HG02943 (cell line): Measurements from ENCODE around the gene DNAJB5.
"Not testable (repeated sequence)": the region's sequence is repeated elsewhere in the genome, so short reads cannot be mapped to it uniquely, and the experiment has no call there.

ENCODE experiments used
- ATAC-seq: cut with Tn5 transposase; IDR thresholded peaks from one replicate; pipeline ENCODE4 v1.9.1; 2021; ENCODE audit warnings: mild to moderate bottlenecking, low read depth, moderate library complexity; ENCODE audit not compliant: unreplicated experiment

DNAJB5 gene

DNA sequence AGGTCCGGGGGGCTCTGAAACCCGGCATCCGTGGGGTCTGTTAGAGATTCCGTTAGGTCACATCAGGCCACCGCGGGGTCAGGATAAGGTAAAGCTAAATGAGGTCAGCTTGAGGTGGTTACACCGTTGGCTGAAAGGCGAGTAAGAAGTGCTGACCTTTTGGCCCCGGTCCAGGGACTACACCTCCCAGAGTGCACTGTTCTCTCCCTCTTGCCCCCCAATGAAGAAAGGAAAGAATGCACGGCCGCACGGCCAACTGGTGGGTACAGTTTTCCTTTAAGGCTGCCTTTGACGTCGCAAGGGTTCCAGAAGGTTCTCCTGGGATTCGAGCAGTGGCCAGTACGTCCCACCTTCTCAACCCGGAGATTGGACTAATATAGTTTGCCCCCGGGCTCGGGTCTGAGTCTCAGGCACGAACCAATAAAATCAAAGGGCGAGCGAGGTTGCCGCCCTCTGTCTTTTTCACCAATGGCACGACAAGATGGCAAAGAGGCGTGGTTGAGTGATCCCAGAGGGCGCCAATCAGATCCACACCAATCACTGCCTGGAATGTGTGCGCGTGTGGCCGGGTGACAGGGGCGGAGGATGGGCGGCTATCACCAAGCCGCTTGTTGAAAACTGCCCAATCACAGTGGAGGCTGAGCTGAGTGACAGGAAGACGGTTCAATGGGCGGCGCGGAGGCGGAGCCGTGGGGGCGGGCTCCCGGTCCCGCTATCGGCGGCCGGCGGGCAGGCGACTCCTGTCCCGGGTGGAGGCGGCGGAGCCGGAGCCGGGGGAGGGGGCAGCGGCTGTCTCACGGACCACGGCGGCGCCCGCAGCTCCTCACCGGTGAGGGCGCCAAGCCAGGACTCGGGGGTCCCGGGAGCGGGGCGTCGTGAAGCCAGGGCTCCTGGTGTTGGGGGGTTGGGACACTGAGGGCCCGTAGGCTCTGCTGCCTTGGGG, at the start of gene DNAJB5:
Gene DNAJB5 (plus strand): TSS at position 743 of the 943 bp plus-strand sequence. CDS start 886 bp downstream, outside the sequence.
- peak; percentile 90 for ATAC-seq

DNA sequence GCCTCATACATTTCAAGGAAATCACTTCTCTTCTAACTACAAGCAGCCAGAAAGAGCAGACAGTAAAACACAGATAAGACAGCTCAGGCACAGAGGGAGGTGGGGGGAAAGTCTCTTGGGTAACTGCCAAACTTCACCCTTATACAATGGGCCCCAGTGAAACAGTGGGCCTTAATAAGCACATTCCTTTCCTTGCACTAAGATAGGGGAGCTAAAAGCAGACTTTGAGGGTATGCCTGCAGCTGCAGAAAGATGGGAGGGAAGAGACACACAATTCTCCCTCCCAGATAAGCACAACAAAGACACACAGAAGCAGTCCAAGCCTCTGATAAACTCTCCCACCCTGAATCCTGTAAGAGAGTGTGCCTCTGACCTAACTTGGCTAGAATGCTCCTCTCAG, 49.6 kb upstream of the DNAJB5 start:
- ATAC-seq, result not testable (repeated sequence)

DNA sequence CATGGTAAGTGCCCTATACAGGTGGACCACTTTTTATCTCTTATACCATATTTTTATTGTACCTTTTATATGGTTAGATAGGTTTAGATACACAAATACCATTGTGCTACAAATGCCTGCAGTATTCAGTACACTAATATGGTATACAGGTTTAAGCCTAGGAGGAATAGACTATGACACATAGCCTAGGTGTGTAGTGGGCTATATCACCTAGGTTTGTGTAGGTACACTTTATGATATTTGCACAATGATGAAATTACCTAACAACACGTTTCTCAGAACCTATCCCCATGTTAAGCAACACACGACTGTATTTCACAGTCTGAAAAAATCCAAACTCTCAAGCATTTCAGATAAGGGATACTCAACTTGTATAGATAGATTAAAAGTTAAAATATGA, 41.1 kb upstream of the DNAJB5 start:
- no peak for ATAC-seq

DNA sequence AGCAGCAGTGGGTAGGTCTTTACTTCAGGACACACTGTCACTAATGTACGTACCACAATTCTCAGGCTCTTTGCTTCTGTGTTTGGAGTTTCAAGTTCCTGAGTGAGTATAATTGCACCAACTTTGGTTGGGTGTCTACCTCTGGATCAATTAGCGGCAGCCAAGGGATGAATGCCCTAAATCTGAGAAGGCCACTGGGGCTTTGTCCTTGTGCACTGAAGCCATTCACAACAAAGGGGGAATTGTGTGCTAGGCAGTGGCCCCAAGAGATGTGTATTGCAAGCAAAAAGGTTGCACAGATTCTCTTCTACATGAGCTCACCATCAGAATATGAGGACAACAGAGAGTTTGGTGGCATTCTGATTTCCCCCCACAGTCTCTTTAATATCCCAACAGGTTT, 35.3 kb upstream of the DNAJB5 start:
- no peak for ATAC-seq

DNA sequence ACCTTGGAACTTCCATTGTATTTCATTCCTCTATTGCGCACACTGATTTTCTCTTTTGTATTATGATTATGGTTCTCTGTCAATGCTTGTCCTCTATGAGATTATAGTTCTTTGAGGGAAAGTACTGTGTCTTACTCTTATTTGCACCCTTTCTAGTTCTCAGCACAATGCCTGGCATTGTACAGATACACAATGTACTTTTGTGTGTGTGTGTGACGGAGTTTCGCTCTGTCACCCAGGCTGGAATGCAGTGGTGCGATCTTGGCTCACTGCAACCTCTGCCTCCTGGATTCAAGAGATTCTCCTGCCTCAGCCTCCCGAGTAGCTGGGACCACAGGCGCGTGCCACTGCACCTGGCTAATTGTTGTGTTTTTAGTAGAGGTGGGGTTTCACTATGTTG, 33.5 kb upstream of the DNAJB5 start:
- not testable (repeated sequence) for ATAC-seq

DNA sequence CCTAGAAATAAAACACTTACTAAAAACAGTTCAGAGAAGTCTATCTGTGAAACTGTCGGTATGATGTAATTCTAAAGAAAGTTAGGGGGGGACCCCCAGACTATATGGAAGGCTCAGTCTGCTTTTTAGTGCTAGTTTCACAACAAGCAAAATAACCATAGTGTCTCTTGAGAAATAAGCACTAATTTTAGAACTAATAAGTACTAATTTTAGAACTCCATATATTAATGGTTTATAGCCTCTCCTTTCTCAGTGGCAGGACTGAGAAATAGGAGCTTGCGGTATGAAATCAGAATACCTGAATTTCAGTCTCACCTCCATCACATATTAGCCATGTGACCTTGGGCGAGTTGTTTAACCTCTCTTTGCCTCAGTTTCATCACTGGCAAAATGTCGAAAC, 32.9 kb upstream of the DNAJB5 start:
- ATAC-seq, result no peak

DNA sequence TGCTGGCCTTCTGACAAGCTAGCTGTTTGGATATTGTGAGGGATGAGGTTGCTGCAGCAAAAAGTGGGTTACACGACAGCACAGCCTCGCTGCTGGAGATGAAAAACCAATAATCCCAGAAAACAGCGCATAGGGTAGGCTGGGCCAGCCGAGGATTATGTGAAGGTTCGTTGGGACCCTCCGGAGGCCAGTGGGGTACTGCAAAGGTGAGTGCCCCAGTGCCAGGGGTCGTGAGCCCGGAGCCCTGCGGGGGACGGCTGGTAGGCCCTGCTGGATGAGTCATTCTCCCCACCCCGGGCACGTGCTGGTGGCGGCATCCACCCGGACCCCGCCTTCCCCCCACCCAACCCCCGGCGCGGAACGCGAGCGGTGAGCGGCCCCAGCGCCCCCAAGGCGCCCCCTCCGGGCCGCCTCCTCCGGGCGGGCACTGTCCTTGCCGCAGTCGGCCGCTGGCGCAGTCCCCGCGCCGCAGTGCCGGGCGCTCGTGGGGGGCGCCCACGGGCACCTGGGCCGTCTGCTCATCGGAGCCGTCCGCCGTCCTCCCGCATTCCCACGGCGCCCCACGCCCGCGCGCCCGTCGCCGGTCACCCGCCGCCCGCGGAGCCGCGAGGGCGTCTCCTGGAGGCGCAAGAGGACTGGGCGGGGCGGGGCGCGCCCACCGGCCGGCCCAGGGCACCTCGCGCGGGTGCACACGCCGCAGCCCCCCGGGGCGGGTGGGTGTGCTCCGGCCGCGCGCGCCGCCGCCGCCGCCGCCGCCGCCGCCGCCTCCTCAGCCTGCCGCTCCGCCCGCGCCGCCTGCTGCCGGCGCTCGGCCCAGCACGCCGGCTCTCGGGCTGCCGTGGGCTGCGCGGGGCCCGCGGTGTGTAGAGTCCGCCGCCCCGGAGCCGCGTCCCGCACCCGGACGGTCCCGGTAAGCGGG, 31.8 kb upstream of the DNAJB5 start, which contains the start of gene PHF24:
Gene PHF24 (plus strand): TSS at position 794 of the 919 bp plus-strand sequence. CDS start 13,014 bp downstream, outside the sequence.
- no peak for ATAC-seq

DNA sequence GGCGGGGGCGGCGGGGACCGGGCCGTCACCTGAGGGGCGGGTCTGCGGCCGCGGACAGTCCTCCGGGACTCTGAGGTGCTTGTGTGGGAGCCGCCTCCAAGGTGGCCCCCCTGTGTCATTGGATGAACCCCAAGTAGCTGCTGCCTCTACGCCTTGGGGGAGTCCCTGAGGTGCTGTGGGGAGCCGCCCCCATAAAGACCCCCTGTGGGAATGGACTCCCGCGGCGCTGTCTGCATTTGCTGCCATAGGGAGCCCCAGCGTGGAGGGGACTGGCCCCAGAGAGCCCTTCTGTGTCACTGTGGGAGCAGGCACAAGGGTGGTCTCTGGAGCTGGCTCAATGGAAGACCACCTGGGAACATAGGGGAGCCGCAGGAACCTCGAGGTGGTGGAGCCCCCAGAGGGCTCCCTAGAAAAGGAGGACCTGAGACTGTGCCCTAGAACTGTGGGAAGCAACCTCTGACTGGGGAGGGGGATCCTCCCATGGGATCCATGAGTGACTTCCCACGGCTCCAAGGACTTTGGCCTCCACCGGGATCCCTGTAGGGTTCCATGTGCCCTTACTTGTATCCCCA, 31.0 kb upstream of the DNAJB5 start:
- no peak for ATAC-seq

DNA sequence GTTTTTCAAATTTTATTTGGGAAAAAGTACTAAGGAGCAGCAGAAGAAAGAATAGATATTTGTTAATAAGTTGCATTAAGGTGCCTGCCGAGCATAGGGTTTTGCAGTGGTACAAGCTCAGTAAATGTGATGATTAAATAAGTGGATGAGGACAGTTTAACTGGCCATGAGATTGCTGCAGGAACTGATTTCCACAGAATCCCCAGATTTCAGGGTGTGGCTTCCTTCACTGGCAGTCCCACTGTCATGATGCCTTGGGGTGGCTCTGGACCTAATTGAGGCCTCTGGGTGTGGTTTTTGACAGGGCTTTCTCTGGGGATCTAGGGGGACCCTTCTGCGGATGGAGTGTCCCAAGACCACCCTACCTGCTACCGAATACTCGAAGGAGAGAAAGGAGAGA, 30.1 kb upstream of the DNAJB5 start:
- no peak for ATAC-seq

DNA sequence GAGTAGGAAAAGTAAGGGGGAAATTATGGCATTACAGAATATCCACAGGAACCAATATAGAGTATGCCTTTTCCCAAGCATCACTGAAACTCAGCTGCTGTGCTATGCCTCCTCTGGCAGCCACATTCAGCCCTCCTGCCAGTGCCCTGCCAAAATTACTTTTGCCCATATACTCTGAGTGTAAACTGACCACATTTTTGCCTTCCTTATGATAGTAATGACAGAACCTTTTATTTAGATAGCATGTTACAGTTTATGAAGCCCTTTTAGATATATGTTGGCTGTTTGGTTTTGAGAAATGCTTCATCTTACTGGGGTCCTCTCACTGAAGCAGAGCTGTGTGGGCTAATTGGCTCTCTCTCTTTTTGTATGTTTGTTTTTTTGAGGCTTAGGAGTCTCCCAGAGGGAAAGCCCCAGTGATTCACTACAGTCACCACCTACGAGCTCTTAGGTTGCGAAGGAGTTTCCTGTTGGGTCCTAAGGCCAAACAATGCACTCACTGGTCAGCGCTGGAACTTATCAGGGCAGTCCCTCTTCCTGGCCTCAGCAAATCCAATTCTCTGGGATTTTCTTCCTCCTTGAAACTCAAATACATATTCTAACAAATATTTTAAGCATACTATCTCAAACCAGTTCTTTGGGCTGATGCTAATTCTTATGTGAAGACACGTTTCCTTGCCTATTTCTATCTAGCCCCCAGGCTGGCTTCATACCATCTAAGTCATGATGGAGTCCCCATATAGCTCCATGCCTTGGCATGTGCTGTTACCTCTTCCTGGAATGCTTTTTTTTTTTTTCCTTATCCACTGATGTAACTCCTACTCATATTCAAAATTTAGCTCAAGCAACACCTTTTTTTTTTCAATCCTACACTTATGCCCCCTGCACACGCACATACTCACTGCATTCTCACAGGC, 27.7 kb upstream of the DNAJB5 start:
- no peak for ATAC-seq

DNA sequence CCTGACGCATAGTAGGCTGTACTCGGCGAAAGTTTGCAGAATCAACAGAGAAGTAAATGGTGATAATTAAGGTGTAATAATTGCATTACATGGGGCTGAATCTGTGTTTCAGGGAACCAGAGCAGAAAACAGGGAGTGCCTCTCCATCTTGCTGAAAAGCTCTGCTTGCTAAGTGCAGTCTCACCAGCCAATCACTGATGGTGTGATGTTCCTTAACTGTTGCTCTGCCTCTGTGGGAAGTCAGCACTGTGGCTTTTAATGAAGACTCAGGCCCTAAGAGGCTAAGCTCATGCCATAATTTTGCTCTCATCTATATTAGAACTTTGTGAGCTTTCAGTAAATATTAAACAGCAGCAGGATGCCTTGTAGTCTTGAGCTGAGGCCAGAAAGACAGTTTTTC, 27.0 kb upstream of the DNAJB5 start:
- no peak for ATAC-seq

DNA sequence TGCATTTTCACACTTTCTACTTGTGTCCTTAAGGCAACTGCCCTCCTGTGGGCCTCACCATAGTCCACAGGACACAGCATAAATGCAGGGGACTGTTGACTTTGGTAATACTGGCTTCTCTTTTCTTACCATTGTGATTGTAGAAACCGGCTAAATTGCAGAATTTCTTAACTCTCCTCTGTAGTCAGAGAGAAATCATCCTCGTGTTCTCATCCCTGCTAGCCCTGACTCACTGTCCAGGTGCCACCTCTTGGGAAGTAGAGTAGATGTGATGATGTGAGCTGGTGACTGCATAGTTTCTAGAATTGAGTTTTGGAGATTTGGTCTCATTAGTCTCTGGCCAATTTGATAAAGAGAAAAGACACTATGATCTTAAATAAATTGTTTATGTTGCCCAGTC, 26.0 kb upstream of the DNAJB5 start:
- no peak for ATAC-seq

DNA sequence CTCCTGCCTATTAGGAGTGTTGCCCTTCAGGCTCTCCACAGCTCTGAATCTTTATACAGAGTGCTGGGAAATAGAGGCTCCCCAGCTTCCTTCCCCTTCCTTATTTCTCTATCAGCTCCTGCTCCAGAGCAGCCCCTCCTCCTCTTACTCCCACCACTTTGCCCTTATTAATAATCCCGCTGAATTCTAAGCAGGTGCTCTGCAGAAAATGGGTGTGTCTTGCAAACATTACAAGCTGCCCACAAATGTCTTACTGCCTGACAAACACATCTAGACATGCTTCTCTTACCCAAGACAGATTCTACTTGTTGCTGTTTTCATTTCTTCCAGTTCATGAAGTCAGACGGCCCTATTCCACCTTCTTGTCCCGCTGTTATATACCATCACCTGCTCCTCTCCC, 25.1 kb upstream of the DNAJB5 start:
- no peak for ATAC-seq

DNA sequence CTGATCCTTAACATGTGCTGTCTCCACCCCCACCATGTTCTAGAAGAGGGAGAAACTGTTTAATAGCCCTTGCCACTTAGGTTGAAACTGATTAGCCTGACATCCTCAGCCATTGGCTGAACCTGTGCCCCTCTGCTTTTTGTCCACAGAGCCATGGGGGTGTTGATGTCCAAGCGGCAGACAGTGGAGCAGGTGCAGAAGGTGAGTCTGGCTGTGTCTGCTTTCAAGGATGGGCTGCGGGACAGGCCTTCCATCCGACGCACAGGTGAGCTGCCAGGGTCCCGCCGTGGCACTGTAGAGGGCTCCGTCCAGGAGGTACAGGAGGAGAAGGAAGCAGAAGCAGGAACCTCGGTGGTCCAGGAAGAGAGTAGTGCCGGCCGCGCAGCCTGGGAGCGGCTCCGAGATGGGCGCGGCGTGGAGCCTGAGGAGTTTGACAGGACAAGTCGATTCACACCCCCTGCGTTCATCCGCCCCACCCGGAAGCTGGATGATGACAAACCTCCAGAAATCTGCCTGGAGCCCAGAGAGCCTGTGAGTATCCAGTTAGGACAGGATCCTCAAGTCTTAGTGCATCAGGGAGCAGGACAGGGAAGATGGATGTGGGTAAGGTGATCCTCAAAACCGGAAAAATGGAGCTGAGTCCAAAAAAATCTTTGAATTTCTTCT, 18.3 kb upstream of the DNAJB5 start:
- ATAC-seq, result no peak

DNA sequence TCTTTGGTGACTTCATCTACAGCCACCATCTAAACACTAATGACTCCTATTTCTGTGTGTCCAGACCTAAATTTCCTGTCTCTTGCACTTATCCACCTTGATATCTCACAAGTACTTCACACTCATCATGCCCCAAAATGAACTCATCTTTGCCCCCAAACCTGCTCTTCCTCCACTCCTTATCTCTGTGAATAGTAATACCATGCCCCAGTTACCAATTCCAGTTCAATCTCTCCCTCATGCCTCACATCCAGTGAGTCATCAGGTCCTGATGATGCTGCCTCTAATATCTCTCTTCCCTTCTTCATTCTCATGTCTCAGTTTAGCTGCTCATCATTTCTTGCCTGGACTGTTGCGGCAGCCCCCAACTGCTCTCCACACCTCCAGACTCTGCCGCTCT, 14.9 kb upstream of the DNAJB5 start:
- no peak for ATAC-seq

DNA sequence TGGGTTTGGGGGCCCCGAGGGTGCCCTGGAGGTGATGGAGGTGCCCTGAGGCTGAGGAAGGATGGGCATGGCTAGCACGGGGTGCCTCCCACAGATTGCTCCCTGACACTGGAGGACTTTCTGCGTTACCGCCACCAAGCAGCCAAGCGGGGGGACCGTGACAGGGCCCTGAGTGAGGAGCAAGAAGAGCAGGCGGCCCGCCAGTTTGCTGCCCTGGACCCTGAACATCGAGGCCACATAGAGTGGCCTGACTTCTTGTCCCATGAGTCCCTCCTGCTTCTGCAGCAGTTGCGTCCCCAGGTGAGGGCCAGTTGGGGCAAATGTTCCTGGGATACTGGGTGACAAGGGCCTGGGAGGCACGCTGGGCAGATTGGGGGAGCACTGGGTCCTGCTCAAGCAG, 13.1 kb upstream of the DNAJB5 start:
- ATAC-seq, result no peak

DNA sequence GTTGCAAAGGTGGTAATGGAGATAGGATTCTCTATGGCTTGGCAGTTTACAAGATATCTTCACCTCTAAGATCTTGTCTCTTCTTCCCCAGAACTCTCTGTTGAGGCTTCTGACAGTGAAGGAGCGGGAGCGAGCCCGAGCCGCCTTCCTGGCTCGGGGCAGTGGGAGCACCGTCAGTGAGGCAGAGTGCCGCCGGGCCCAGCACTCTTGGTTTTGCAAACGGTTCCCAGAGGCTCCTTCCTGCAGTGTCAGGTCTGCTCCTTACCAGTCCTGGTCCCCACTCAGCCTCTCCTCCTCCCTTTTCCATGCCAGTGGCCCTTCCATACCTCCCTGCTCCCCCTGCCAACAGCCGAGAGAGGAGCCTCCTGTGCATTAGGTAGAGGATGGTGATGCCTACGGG, 12.6 kb upstream of the DNAJB5 start:
- ATAC-seq, result no peak

DNA sequence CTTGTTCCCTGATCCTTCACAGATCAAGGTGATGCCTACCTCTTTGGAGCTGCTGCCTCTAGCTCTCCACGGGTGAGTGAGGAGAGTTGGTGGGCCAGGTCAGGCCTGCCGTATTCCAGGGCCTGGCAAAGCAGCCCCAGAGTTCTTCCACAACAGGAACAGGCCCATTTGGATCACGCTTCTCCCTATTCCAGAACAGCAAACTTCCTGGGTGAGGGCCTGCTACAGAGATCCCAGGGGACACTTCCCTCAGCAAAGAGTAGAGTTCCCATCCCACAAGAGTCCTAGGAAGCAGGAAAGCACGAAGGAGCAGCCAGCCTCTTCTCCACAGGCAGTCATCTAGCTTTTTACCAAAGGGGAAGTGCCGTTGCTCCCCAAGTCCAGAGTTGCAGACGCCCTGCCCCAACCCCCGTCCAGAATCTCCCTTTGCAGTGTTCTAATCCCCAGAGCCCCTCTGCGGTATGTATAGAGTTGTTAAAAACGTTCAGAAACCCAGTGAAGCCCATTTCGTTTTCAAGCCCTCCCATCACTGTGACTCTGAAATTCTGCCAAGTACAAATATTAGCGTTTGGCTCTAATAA, 9.3 kb upstream of the DNAJB5 start:
- no peak for ATAC-seq

DNA sequence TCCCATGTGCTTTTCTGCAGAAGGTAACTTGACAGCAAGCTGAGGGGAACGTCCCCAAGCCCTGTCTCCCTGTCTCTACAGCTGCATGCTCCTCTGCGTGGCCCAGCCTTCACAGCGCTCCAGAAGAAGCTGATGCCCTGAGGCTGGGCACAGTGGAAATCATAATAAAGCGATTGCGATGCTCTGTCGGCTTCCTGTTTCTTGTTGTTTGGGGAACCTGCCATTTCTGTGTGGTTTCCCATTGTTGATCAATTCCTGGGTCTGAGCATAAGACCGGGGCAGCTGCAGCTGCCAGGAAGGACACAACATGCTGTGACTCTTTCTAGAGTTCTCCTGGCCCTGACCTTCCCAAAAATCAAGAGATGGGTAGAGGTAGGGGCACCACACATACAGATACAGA, 7.2 kb upstream of the DNAJB5 start:
- ATAC-seq, result no peak
